Esophagus squamous epithelium (tissue), 4 donors: ENCODE data around the gene LCE1A.

Source experiments
- CTCF ChIP-seq, 6 experiments: fragments of 450-650 bp in 4 of 6; fragments of 200-600 bp in 2 of 6; sonication (generic) in 2 of 6; IDR thresholded peaks; one replicate each; pipeline ENCODE4 v1.5.1; 2016 to 2019; ENCODE audit warnings: antibody characterized with exemption in 6 of 6, mild to moderate bottlenecking in 4 of 6, moderate library complexity in 4 of 6
- POLR2A ChIP-seq, 4 donors: fragments of 450-650 bp; IDR thresholded peaks; one replicate each; pipeline ENCODE4 v1.6.1; 2017; ENCODE audit warnings: antibody characterized with exemption in 4 of 4, mild to moderate bottlenecking in 4 of 4, moderate library complexity in 3 of 4

- no peak for TF ChIP-seq CTCF (IDR thresholded peaks at IDR 0.05)
- no peak for TF ChIP-seq POLR2A (IDR thresholded peaks at IDR 0.05)
Observed at GRCh38 chr1:152860129-152860528, 32.9 kb downstream of the LCE1A start.
